DOHH2 (cell line): ENCODE measurements around the gene NPAS2.

Experiments used
- EZH2phosphoT487 ChIP-seq: fragments of 200-600 bp; sonication (generic); IDR thresholded peaks from 2 replicates; pipeline ENCODE4 v1.6.1; 2017; ENCODE audit warnings: borderline replicate concordance, mild to moderate bottlenecking, antibody characterized with exemption, low read length, moderate library complexity, mixed read lengths
- TF ChIP-seq, protein P1 (sequence below): fragments of 200-600 bp; sonication (generic); IDR thresholded peaks from one replicate; pipeline ENCODE4 v1.5.1; 2014; ENCODE audit warnings: antibody characterized with exemption, mild to moderate bottlenecking, low read depth, low read length; ENCODE audit not compliant: poor library complexity, severe bottlenecking

DNA sequence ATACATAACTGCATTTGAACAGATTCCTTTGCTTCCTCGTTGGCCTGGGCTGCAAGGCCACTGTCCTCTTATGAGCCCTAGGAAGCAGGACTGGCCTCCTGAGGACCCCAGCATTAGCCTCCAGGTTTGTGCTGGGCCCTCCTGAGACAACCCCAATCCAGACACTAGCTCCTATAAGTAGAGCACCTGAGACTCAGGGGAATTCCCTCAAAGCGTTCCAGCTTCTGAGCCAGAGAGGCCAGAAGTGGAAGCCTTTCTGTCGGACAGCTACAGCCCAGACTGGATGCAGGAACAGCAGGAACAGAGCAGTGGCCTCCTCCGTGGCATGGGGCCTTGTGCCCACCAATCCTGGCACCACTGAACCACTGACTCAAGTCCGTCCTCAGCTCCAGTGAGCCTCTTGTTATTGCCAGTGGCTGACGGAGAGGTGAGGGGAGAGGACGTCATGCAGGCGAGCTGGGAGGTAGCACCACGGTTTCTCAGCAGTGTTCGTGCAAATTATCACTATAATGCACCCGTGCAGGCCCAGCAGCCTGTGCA is 67.2 kb downstream of the NPAS2 start:
- TF ChIP-seq, protein P1, sequence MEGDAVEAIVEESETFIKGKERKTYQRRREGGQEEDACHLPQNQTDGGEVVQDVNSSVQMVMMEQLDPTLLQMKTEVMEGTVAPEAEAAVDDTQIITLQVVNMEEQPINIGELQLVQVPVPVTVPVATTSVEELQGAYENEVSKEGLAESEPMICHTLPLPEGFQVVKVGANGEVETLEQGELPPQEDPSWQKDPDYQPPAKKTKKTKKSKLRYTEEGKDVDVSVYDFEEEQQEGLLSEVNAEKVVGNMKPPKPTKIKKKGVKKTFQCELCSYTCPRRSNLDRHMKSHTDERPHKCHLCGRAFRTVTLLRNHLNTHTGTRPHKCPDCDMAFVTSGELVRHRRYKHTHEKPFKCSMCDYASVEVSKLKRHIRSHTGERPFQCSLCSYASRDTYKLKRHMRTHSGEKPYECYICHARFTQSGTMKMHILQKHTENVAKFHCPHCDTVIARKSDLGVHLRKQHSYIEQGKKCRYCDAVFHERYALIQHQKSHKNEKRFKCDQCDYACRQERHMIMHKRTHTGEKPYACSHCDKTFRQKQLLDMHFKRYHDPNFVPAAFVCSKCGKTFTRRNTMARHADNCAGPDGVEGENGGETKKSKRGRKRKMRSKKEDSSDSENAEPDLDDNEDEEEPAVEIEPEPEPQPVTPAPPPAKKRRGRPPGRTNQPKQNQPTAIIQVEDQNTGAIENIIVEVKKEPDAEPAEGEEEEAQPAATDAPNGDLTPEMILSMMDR, result no peak
- no peak for TF ChIP-seq EZH2phosphoT487
